Activated naive CD4-positive, alpha-beta T cell treated with anti-CD3 and anti-CD28 coated beads, Interleukin-2, amount 50 U/mL, for 24 hours (primary cell): ENCODE data around the gene H3-3A.

ENCODE experiments used
- H3K27ac Mint-ChIP-seq: one replicate; pipeline ENCODE4 v1.8.0; 2021; ENCODE audit warnings: mild to moderate bottlenecking, mixed read lengths
- H3K27me3 Mint-ChIP-seq: one replicate; pipeline ENCODE4 v1.8.0; 2021; ENCODE audit warnings: mixed read lengths
- H3K36me3 Mint-ChIP-seq: one replicate; pipeline ENCODE4 v1.8.0; 2021; ENCODE audit warnings: mixed read lengths
- H3K4me1 Mint-ChIP-seq: one replicate; pipeline ENCODE4 v1.8.0; 2021; ENCODE audit warnings: mixed read lengths
- H3K4me3 Mint-ChIP-seq: one replicate; pipeline ENCODE4 v1.8.0; 2021; ENCODE audit warnings: mild to moderate bottlenecking, mixed read lengths
- H3K9me3 Mint-ChIP-seq: one replicate; pipeline ENCODE4 v1.8.0; 2021; ENCODE audit warnings: mixed read lengths

The H3-3A gene

GRCh38 chr1:226092965-226093364, 30.4 kb downstream of the H3-3A start:
- Mint-ChIP-seq H3K4me1 (no peaks in the 10 kb centered on the region), H3K27ac (no peak overlapping the region), H3K9me3 (no peaks in the 10 kb centered on the region), H3K4me3 (no peak overlapping the region), H3K27me3 (no peaks in the 10 kb centered on the region), H3K36me3 (no peaks in the 10 kb centered on the region)

DNA sequence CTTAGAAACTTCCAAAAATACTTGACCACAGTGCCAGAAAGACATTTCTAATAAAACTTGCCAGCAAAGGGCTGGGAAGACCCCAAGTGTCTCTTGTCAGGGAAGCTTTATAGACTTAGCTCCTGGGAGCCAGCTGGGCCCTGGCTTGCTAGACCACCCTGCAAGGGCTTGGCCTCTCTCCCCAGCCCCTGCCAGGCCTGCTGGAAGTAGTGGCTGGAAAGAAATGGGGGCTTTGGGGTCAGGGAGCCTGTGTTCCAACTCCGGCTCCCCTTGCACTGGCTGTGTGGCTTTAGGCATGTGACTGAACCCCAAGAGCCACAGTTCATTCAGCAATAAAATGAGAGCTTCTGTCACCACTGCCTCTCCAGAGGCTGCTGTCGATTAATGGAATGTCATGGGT, 31.1 kb downstream of the H3-3A start:
- Mint-ChIP-seq H3K36me3 (no peaks in the 10 kb centered on the region), H3K9me3 (no peaks in the 10 kb centered on the region), H3K4me1 (no peaks in the 10 kb centered on the region), H3K4me3 (no peak overlapping the region), H3K27ac (no peak overlapping the region), H3K27me3 (no peaks in the 10 kb centered on the region)

DNA sequence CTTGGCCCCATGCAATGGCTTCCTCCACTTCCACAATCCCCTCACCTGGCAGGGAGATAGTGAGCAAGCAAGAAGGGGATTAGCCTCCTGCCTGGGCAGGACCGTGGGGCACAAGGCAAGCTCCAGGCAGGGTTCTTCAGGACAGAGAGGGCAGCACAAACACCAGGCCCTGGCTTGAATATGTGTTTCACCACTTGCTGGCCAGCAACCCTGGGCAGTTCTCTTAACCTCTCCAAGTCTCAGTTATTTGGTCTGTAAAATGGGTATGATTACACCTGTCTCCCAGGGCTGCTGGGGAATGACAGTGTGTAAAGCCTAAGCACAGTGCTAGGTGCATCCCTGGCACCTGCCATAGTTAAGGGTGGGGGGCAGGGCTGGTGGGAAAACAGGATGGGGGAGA, 31.9 kb downstream of the H3-3A start:
- no peaks in the 10 kb centered on the region for H3K9me3 Mint-ChIP-seq
- H3K27ac Mint-ChIP-seq = no peak overlapping the region
- H3K36me3 Mint-ChIP-seq = no peaks in the 10 kb centered on the region
- no peak overlapping the region for H3K4me3 Mint-ChIP-seq
- H3K4me1 Mint-ChIP-seq = no peaks in the 10 kb centered on the region
- H3K27me3 Mint-ChIP-seq = no peaks in the 10 kb centered on the region

- peaks cover 4% of the 10 kb centered on the region for H3K4me1 Mint-ChIP-seq
- no peaks in the 10 kb centered on the region for H3K27me3 Mint-ChIP-seq
- no peaks in the 10 kb centered on the region for H3K36me3 Mint-ChIP-seq
- no peak overlapping the region for H3K4me3 Mint-ChIP-seq
- no peaks in the 10 kb centered on the region for H3K9me3 Mint-ChIP-seq
- no peak overlapping the region for H3K27ac Mint-ChIP-seq
These were observed 32.8 kb downstream of the H3-3A start for GRCh38 chr1:226095286-226095685.

DNA sequence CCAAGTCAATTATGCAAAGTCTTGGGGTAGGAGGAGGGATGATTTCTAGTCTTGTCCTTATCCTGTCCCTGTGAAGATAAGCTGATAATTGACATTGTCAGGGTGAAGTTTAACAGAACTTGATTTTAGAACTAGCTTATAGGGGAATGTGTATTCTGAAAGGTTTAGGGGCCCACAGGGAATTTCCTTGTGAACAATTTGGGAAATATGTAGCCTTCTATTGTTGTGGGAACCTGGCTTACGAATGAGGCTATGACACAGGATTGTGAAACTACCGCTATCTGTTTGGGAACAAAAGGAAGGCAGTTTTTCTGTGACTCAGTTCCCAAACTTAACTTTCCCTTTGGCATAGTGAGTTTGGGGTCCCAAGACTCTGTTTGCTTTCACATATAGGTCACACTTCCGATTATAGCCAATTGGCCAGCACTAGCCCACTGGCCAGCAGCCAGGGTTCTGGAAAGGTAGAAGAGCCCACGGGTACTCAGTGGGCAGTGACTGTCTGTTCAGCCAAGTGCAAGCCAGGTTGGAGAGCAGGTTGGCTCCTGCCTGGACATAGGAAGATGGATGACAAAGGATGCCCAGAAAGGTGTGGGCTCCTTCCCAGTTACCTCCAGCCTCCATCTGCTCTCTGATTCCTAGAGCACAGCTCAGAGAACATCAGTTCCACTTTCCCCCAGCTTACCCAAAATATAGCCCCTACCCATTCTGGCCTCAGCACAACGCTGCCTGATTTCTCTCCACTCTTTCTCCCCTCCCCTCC, 35.5 kb downstream of the H3-3A start:
- Mint-ChIP-seq H3K9me3 (no peaks in the 10 kb centered on the region), H3K27ac (no peak overlapping the region), H3K36me3 (no peaks in the 10 kb centered on the region), H3K4me1 (peaks cover 13% of the 10 kb centered on the region), H3K27me3 (no peaks in the 10 kb centered on the region), H3K4me3 (no peak overlapping the region)

DNA sequence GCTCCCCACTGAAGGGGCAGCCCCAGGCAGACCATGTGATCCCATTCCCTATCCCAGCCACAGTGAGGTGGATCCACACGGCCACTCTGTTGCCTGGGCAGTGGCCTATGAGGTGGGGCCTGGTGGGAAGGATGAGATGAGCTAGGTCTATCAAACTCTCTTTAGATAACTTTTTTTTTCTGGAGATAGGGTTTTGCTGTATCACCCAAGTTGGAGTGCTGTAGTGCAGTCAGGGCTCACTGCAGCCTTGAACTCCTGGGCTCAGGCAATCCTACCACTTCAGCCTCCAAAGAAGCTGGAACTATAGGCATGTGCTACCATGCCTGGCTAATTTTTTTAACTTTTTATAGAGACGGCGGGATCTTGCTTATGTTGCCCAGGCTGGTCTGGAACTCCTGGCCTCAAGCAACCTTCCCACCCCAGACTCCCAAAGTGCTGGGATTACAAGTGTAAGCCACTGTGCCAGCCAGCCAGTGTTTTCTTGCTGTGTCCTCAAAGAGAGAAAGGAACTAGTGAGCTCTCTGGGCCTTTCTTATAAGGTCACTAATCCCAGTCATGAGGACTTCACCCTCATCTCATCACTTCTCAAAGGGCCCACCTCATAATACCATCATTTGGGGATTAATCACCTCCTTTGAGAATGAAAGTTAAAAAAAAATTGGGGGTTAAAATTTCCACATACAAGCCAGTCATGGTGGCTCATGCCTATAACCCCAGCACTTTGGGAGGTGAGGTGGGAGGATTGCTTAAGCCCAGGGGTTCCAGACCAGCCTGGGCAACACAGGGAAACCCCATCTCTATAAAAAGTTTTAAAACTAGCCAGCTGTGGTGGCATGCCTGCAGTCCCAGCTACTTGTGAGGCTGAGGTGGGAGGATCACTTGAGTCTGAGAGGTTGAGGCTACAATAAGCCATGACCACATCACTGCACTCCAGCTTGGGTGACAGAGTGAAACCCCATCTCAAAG, 36.6 kb downstream of the H3-3A start:
- H3K27me3 Mint-ChIP-seq = no peaks in the 10 kb centered on the region
- H3K27ac Mint-ChIP-seq = no peak overlapping the region
- H3K4me1 Mint-ChIP-seq = peaks cover 13% of the 10 kb centered on the region
- no peaks in the 10 kb centered on the region for H3K36me3 Mint-ChIP-seq
- peak overlapping the region; percentile 87 for H3K4me3 Mint-ChIP-seq
- no peaks in the 10 kb centered on the region for H3K9me3 Mint-ChIP-seq

- Mint-ChIP-seq H3K36me3 (no peaks in the 10 kb centered on the region), H3K9me3 (no peaks in the 10 kb centered on the region), H3K27ac (no peak overlapping the region), H3K27me3 (no peaks in the 10 kb centered on the region), H3K4me1 (peaks cover 13% of the 10 kb centered on the region), H3K4me3 (peak overlapping the region; percentile 87)
These were observed 38.2 kb downstream of the H3-3A start for GRCh38 chr1:226100436-226101391.

GRCh38 chr1:226104671-226105121, 42.2 kb downstream of the H3-3A start:
- no peak overlapping the region for H3K27ac Mint-ChIP-seq
- H3K36me3 Mint-ChIP-seq = no peaks in the 10 kb centered on the region
- H3K4me1 Mint-ChIP-seq = peaks cover 22% of the 10 kb centered on the region
- no peak overlapping the region for H3K4me3 Mint-ChIP-seq
- no peaks in the 10 kb centered on the region for H3K9me3 Mint-ChIP-seq
- H3K27me3 Mint-ChIP-seq = no peaks in the 10 kb centered on the region

GRCh38 chr1:226107471-226108460, 45.2 kb downstream of the H3-3A start:
- H3K4me3 Mint-ChIP-seq = no peak overlapping the region
- H3K4me1 Mint-ChIP-seq = peaks cover 16% of the 10 kb centered on the region
- no peaks in the 10 kb centered on the region for H3K9me3 Mint-ChIP-seq

GRCh38 chr1:226108935-226109828, 46.7 kb downstream of the H3-3A start:
- peak overlapping the region; percentile 85 for H3K27ac Mint-ChIP-seq
- no peaks in the 10 kb centered on the region for H3K27me3 Mint-ChIP-seq
- H3K9me3 Mint-ChIP-seq = no peaks in the 10 kb centered on the region

More at GRCh38 chr1:226107471-226108460, 45.2 kb downstream of the H3-3A start:
- Mint-ChIP-seq H3K27ac (no peak overlapping the region), H3K36me3 (no peaks in the 10 kb centered on the region), H3K27me3 (no peaks in the 10 kb centered on the region)

GRCh38 chr1:226109829-226110248, 47.3 kb downstream of the H3-3A start:
- Mint-ChIP-seq H3K27me3 (no peaks in the 10 kb centered on the region), H3K36me3 (no peaks in the 10 kb centered on the region)

More at GRCh38 chr1:226108935-226109828, 46.7 kb downstream of the H3-3A start:
- H3K4me3 Mint-ChIP-seq = peak overlapping the region; percentile 91
- no peaks in the 10 kb centered on the region for H3K36me3 Mint-ChIP-seq
- peaks cover 16% of the 10 kb centered on the region for H3K4me1 Mint-ChIP-seq

GRCh38 chr1:226110249-226111097, 48.0 kb downstream of the H3-3A start:
- Mint-ChIP-seq H3K9me3 (no peaks in the 10 kb centered on the region), H3K27ac (peak overlapping the region; percentile 62), H3K4me3 (peak overlapping the region; percentile 75), H3K4me1 (peaks cover 16% of the 10 kb centered on the region), H3K27me3 (no peaks in the 10 kb centered on the region), H3K36me3 (no peaks in the 10 kb centered on the region)

More at GRCh38 chr1:226109829-226110248, 47.3 kb downstream of the H3-3A start:
- peaks cover 16% of the 10 kb centered on the region for H3K4me1 Mint-ChIP-seq
- H3K9me3 Mint-ChIP-seq = no peaks in the 10 kb centered on the region
- H3K27ac Mint-ChIP-seq = peak overlapping the region; percentile 85
- H3K4me3 Mint-ChIP-seq = peak overlapping the region; percentile 91
